ENCODE results near the gene TLX1.

The TLX1 gene
- 0 reads per million in 2 experiments for total RNA-seq

GRCh38 chr10:101130984-101131961 is at the start of gene TLX1:
TSS of gene TLX1 (plus strand) at chr10:101131300. CDS start at chr10:101131542, 242 bp downstream.
- DNase-seq (ENCODE audit: low read depth) = no peak

GRCh38 chr10:101085846-101086245 is 45.3 kb upstream of the TLX1 start:
- no peak for DNase-seq (ENCODE audit: low read depth)

DNA sequence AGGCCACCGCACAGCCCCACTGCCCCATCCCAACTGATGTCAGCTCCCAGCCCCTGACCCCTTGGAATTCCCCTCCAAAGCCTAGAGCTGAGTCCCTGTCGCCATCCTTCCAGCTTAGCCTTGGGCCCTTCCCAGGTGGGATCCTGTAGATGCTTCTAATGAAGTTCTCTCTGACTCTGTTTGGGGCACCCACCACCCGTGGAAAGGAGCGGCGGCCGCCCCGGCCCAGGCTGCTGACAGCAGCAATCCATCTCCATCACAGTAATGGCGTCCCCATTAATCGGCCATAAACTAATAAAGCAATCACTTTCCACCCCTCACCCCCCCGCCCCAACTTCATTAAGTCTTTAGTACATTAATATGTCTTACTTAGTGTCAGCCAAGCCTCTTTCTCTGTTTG is 43.7 kb upstream of the TLX1 start:
- no peak for DNase-seq (ENCODE audit: low read depth)

- no peak for DNase-seq (ENCODE audit: low read depth)
Measured at GRCh38 chr10:101087965-101088364, 43.1 kb upstream of the TLX1 start.

- no peak for DNase-seq (ENCODE audit: low read depth)
Measured at GRCh38 chr10:101089520-101090299, 41.4 kb upstream of the TLX1 start.

- no peak for DNase-seq (ENCODE audit: low read depth)
Measured at GRCh38 chr10:101090597-101090996, 40.5 kb upstream of the TLX1 start.

DNA sequence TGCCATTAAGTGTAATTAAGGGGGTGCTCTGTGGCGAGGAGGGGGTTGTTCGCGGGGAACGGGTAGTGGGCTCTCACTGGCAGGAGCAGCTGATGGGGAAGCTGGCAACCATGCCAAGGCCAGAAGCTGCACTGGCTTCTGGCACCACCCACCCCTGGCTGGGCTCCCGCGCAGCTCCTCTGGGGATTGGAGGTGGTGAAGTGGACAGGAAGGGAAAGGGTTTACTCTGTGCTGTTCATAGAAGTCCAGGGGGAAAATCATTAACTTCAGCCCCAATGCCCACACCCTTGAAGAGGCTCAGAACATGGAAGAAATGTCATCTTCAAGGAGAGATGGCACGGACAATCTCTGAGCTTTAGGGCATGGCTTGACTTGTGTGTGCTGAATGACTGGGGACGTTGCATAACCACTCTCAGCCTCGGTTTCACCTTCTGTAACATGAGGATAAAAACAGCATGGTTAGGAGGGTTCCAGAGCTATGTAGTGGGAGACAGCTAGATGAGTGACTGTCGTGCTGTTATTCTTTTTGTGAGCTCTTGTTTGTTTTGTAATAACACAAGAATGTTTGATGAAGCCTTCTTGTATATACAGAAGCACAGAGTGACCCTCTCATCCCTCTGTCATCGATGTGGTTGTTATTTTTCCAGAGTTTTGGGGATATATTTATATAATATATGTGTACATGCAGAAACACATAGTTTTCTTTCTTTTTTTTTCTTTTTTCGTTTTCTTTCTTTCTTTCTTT is 39.4 kb upstream of the TLX1 start:
- DNase-seq (ENCODE audit: low read depth) = no peak

- DNase-seq (ENCODE audit: low read depth) = no peak
Measured at GRCh38 chr10:101092881-101093354, 38.2 kb upstream of the TLX1 start.

GRCh38 chr10:101094121-101094879 is 36.8 kb upstream of the TLX1 start:
- no peak for DNase-seq (ENCODE audit: low read depth)

DNA sequence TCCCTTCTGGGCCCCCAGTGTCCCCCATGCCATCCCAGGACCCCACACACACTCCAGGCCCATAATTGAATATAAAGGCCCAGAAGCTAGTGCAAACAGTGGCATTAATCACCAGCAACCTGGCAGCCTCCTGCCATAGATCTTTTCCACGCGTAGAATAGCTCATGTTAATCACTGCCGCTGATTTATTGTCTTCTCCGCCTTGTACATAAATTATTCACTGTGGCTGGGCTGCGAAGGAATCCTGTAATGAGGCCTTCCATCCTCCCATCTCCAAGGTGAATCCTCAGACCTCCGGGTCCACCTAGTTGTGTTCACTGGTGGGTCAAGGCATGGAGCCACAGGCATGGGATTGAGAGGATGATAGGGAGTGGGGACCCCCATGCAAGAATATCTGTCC is 36.1 kb upstream of the TLX1 start:
- no peak for DNase-seq (ENCODE audit: low read depth)

- DNase-seq (ENCODE audit: low read depth) = peak; percentile 51
Measured at GRCh38 chr10:101095550-101096213, 35.4 kb upstream of the TLX1 start.

DNA sequence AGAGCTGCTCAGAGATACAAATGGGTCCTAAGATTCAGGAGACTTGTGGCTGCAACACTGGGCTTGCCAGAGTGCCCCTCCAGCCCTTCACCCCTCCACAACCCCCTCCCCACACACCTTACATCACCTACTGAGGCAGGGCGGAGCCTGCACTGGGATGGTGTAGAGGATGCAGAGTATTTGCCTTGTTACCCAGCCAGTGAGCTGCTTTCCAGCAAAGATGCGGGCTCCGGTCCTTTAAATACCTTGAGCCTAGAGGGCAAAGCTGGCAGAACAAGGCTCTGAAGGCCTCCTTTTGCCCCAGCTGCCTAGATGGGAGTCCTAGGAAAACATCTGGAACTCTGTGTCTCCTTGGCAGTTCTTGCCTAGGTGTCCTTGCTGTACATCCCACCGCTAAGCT is 34.7 kb upstream of the TLX1 start:
- DNase-seq (ENCODE audit: low read depth) = no peak

DNA sequence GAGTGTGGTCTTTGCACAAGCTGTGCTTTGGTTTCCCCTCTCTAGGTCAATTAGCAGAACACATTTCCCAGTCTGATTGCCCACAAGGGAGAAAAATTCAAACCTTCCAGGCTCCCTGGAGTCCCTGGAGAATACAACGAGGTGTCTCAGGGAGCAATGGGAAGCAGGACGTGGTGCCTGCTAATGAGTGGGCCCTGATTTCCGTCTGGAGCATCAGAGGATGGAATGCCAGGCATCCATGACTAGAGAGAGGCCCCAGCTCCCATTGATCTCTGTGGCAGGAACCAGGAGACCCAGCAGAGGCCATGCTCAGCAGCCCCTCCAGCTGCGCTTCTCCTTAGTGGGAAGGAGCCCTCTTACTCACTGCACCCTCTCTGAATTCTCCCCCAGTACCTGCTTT is 33.2 kb upstream of the TLX1 start:
- no peak for DNase-seq (ENCODE audit: low read depth)

GRCh38 chr10:101099901-101100300 is 31.2 kb upstream of the TLX1 start:
- no peak for DNase-seq (ENCODE audit: low read depth)

DNA sequence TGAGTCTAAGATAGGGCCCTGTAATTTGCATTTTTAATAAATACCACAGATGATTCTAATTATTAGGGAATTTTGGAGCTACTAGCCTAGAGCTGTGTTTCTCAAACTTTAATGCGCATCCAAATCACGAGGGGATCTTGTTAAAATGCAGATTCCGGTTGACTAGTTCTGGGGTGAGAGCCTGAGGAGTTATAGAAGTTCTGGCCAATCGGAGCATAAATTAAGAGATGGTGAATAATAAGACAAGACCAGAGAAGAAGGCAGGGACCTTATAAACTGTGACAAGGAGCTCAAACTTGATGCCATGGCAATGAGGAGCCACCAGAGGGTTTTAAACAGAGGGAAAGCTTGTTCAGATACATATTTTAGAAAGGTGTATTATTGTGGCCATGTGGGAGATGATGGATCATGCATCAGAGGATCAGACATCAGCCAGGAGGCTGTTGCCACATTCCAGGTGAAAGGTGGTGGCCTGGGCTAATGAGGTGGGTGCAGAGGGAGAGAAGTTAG is 29.7 kb upstream of the TLX1 start:
- no peak for DNase-seq (ENCODE audit: low read depth)

GRCh38 chr10:101103430-101103829 is 27.7 kb upstream of the TLX1 start:
- no peak for DNase-seq (ENCODE audit: low read depth)

GRCh38 chr10:101106351-101106750 is 24.7 kb upstream of the TLX1 start:
- no peak for DNase-seq (ENCODE audit: low read depth)

- DNase-seq (ENCODE audit: low read depth) = no peak
Measured at GRCh38 chr10:101107771-101108170, 23.3 kb upstream of the TLX1 start.

DNA sequence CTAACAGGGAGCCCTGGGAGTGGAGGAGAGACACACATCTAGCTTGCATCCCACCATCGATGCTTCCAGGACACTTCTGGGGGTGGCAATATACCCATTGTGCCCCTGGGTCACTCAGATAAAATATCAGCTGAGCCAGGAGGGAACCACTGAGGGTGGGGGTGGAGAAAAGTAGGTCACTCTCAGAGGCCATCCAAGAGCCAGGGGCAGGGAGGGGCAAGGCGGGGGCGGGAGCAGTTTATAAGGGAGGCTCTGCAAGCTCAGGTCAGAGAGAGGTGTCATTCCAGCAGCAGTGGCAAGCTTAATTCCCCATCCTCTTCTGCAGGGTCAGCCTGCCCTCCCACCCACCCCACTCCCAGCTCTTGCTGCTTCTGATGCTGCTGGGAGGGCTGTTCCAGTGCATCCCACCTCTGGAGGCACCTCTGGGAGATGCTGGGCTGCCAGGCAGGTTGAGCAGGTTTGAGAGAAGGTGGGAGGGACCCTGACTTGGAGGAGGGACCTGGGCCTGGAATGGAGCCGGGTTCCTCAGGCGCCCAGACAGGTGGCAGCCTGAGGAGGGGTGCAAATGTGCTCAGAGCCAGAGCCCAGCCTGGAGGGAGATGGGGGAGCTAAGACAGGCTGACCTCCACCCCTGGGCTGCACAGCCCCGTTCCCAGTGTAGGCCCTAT is 20.1 kb upstream of the TLX1 start:
- DNase-seq (ENCODE audit: low read depth) = no peak

DNA sequence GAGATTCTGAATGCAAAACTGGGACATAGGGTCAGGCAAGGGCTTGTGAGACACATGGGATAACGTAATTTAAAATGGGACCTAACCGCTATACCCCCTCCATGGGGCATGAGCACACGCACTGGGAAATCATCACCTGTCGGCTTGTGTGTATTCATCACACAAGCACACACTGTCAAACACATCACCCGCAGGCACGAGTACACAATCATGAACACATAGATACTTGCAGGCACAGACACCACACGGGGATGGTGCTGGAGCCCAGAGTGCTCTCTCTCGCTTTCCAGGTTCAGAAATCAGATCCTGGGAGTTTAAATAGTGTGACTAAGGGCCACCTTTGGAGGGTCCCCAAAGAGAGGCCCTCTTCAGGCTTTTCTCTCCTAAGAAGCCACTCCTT is 19.6 kb upstream of the TLX1 start:
- no peak for DNase-seq (ENCODE audit: low read depth)
